ENCODE data around the gene NCS1.

DNA sequence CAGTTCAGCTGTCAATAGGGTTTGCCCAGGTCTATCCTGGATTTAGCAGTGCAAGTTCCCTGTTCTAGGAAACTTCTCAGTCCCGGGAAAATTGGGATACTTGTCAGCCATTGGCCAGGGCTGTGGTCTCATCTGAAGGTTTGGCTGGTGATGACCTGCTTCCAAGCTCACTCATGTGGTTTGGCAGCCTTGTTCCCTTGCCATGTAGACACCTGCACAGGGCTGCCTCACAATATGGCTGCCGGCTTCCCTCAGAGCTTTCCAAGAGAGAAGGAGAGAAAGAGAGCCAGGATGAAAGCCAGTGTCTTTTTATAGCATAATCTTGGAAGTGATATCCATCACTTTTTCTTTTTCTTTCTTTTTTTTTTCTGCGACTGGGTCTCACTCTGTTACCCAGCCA lies 55.6 kb downstream of the NCS1 start:
- TF ChIP-seq EZH2 (IDR thresholded peaks at IDR 0.05; ENCODE audit: low read depth, low read length, severe bottlenecking) (no peak), RXRA (IDR thresholded peaks at IDR 0.05; ENCODE audit: insufficient read depth, low read depth, low read length) (no peak), CHD2 (IDR thresholded peaks at IDR 0.05; ENCODE audit: low read length) (no peak), ZNF274 (IDR thresholded peaks at IDR 0.05; ENCODE audit: borderline replicate concordance, extremely low read depth, low read length) (no peak)
- TF ChIP-seq, protein P1, sequence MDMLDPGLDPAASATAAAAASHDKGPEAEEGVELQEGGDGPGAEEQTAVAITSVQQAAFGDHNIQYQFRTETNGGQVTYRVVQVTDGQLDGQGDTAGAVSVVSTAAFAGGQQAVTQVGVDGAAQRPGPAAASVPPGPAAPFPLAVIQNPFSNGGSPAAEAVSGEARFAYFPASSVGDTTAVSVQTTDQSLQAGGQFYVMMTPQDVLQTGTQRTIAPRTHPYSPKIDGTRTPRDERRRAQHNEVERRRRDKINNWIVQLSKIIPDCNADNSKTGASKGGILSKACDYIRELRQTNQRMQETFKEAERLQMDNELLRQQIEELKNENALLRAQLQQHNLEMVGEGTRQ (IDR thresholded peaks at IDR 0.05; ENCODE audit: low read length), result no peak
- TF ChIP-seq, protein P2, sequence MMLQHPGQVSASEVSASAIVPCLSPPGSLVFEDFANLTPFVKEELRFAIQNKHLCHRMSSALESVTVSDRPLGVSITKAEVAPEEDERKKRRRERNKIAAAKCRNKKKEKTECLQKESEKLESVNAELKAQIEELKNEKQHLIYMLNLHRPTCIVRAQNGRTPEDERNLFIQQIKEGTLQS (IDR thresholded peaks at IDR 0.05; ENCODE audit: insufficient read depth, low read depth, low read length), result no peak

Data from H1 (cell line).